Suppressor macrophage treated with lipopolysaccharide for 4 hours (primary cell): ENCODE results near the gene ZBTB7B.

Experiments used
- DNase-seq: peaks from one replicate; pipeline ENCODE4 v3.0.0-alpha.2; 2020

ZBTB7B gene

DNA sequence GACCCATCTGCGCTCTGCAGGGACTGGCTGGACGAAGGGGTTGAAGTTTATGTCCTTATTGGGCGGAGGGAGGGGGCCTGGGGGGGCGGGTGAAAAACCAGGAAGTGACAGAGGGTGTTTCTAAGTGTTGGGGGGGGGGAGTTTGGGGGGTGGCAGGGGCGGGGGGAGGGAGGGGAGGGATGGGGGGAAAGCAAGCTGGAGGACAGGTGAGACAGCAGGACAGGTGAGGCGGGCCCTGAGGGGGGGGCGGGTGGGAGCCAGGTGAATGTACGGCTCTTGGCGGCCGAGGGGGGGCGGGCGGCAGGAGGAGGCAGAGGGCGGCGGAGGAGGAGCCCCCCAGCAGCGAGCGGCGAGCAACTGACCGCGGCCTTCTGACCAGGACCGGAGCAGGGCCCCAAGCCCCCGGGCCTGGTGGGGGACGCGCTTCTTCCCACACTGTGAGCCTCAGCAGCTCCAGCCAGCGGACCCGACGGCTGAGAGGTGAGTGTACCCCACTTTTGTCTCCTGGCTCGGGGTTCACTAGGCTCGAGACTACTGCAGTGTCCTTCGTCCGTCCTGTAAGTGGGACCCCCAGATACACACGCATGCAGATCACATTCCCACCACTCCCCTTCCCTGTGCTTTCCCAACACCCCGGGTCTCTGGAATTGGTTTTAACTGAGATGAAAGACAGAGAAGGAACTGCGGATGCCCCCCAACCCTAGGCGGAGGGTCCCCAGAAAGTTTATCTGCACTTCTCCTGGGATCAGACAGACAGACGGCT is at the start of gene ZBTB7B:
ZBTB7B (plus strand) TSS at position 339 of the 763 bp plus-strand sequence. CDS start 11,859 bp downstream, outside the sequence.
- peak; percentile 56 for DNase-seq

- DNase-seq, result no peak
Observed at GRCh38 chr1:154953611-154954038, 49.0 kb upstream of the ZBTB7B start.

GRCh38 chr1:154954541-154954940 is 48.1 kb upstream of the ZBTB7B start:
- DNase-seq, result no peak

- DNase-seq, result no peak
Observed at GRCh38 chr1:154955039-154955717, 47.4 kb upstream of the ZBTB7B start.

- peak; percentile 89 for DNase-seq
Observed at GRCh38 chr1:154955718-154956543, 46.7 kb upstream of the ZBTB7B start, which contains the start of gene PBXIP1. TSS of gene PBXIP1 (minus strand) at chr1:154956099. CDS start at chr1:154953721, 2,378 bp downstream.

DNA sequence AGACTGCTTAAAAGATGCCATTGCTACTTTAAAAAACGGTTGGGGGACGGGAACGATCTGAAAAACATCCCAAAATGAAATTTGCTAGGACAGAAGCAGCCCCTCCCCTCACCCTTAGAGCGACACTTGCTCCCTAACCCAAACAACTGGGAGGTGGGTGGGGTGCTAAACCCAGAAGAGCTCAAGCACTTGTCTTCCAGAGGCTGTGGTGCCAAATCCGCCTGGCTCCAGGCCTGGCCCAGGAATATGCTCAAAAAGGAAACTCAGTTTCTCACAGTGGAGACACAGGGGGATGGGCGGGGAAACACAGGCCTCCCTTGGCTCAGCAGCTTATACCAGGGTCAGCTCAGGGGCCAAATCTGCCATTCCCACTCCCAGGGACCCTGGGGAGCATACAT is 46.1 kb upstream of the ZBTB7B start:
- DNase-seq, result no peak

GRCh38 chr1:154957091-154957657 is 45.4 kb upstream of the ZBTB7B start:
- no peak for DNase-seq

DNA sequence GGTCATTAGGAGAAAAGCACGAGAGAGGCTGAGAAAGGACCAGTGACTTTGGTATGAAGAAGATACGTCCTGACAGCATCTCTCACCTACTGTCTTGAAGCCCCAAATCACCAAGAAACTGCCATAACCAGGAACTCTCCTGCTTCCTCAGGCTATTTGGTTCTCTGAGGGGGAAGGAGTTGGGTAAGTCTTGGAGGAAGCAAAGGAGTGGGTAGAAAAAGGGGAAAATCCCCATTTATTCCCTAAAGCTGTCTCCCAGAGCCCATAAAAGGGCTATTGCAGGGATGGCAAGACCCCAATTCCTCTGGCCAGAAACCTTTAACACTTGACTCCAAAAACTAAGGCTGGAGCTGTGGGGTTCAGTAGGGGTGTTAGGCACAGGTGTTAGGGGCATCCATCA is 44.6 kb upstream of the ZBTB7B start:
- DNase-seq, result no peak

- no peak for DNase-seq
Observed at GRCh38 chr1:154958681-154959425, 43.7 kb upstream of the ZBTB7B start.

DNA sequence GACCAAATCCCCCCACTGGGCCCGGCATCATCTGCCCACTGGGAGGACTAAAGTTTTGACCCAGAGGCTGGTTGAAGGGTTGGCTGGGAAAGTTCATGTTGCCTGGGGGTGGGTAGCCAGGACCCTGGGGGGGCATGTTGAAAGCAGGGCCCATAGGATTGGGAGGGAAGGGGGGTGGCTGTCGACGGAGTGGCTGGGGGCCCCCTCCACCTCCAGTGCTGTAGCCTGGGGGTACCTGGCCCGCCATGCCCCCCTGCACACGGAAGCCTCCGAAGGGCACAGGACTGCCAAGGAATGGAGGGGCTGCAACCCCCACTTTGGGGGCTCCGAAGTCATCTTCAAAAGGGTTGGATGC is 43.2 kb upstream of the ZBTB7B start:
- DNase-seq, result no peak

- no peak for DNase-seq
Observed at GRCh38 chr1:154960446-154961136, 42.0 kb upstream of the ZBTB7B start.

DNA sequence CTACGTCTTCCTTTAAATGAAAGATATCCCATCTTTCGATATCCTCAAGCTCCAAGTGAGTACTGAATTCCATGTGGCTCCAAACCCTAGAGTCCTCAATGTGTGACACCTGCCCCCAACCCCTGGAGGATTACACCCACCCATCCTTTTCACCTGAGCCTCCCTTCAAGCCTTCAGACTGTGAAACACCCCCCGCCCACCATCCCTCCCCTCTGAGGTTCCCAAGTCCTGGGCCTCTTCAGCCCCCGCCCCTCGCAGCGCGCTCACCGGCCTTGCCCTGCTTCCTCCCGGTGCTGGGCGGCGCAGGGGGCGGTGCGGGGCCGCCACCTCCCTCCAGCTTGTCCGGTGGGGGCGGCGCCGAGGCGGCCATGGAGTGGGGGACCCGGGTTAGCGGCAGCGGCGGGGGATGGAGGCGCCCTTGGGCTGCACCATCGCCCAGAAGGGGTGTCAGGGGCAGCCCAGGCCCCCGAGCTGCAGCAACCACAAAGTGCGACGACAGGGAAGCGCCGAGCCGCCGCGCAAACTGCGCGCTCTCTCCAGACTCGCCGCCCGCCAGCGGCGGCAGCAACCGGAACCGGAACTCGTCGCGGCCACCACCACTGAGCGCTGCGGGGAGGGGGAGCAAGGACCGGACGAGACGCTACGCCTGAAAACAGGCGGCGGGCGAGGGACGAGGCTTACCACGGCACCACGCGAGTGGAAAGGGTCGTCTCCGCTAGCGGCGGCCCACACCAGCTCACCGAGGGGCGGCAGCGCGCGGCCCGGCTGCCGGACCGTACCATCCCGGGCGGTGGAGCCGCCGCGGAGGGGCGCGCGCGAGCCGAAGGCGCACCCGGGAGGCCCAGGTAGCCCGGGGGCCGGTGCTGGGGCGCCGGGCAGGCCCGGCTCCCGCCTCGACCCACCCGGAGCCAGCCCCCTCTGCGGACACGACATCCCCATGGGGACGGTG is 41.1 kb upstream of the ZBTB7B start, which contains the start of gene PYGO2:
PYGO2 (minus strand) TSS at position 576 of the 949 bp plus-strand sequence; CDS start at position 370, 206 bp downstream.
- DNase-seq, result peak; percentile 82

GRCh38 chr1:154962156-154962749 is 40.3 kb upstream of the ZBTB7B start:
- no peak for DNase-seq

DNA sequence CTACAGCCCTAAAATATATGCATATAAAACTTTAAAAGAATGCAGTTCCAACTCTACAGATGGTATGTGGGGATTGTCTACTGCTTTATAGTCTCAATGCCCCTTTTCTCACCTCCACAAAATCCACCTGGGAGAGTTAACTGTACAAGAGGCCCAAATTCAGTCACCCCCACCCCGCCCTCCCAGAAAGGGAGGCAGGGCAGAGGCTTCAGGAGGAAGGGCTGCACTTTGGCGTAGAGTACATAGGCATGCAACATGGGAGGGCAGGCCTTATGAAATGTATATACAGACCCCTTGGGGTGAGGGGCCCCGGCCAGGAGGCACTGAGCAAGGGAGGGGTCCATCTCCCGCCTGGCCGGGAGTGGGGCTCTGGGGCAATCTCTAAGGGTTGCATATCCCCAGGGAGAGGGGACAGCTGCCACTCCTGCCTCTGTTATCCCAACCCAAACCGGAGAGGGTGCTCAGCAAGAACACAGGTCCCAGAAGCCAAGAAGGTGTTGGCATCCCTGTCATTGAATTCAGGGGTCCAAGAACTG is 39.7 kb upstream of the ZBTB7B start:
- no peak for DNase-seq

- DNase-seq, result no peak
Observed at GRCh38 chr1:154963643-154964042, 39.0 kb upstream of the ZBTB7B start.

GRCh38 chr1:154964359-154964758 is 38.2 kb upstream of the ZBTB7B start:
- DNase-seq, result no peak

GRCh38 chr1:154966111-154966510 is 36.5 kb upstream of the ZBTB7B start:
- DNase-seq, result no peak

- no peak for DNase-seq
Observed at GRCh38 chr1:154967331-154967950, 35.2 kb upstream of the ZBTB7B start.

DNA sequence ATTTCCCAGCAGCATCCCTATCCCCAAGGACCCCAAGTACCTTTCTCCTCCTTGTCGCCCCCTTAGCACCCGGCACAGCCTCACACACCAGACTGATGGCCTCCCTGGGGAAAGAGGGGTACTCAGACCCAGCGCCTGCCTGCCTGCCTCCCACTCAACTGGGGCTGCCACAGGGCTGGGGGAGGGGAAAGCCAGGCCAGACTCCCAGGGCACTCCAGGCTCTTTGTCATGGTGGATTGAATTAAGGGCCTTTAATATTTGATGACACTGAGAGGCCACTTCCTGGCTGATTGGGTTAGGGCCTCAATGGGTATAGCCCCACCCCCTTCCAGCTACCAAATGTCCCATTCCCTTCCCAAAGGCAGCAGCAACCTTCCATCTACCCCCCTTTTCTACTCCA is 33.9 kb upstream of the ZBTB7B start:
- no peak for DNase-seq
